ENCODE results near the gene ETFB.

Gene ETFB

GRCh38 chr19:51311351-51312257 is 54.6 kb downstream of the ETFB start, which contains the start of gene IGLON5:
Gene IGLON5, plus strand, starts transcription at chr19:51311644. Its CDS starts 204 bp downstream, at chr19:51311848.
- no peak for DNase-seq (ENCODE audit: low read depth in 1 of 2, low spot score in 1 of 2)
- no peak for TF ChIP-seq JUND (IDR thresholded peaks at IDR 0.05; ENCODE audit: low read depth)

GRCh38 chr19:51305479-51305878 is 60.7 kb downstream of the ETFB start:
- in situ Hi-C loops (cut with HindIII; ENCODE audit: low pct_unique_long_range_greater_than_20kb, low sequenced_read_pairs): no loop called here
- DNase-seq (ENCODE audit: low read depth in 1 of 2, low spot score in 1 of 2): no peak
- TF ChIP-seq JUND (IDR thresholded peaks at IDR 0.05; ENCODE audit: low read depth): no peak

More at GRCh38 chr19:51311351-51312257, 54.6 kb downstream of the ETFB start, which contains the start of gene IGLON5:
- in situ Hi-C loops (cut with HindIII; ENCODE audit: low pct_unique_long_range_greater_than_20kb, low sequenced_read_pairs): no loop called here

- in situ Hi-C loops (cut with HindIII; ENCODE audit: low pct_unique_long_range_greater_than_20kb, low sequenced_read_pairs): no loop called here
- no peak for DNase-seq (ENCODE audit: low read depth in 1 of 2, low spot score in 1 of 2)
- TF ChIP-seq JUND (IDR thresholded peaks at IDR 0.05; ENCODE audit: low read depth): no peak
Observed at GRCh38 chr19:51301266-51301665, 64.9 kb downstream of the ETFB start.

- DNase-seq (ENCODE audit: low read depth in 1 of 2, low spot score in 1 of 2): no peak
- in situ Hi-C loops (cut with HindIII; ENCODE audit: low pct_unique_long_range_greater_than_20kb, low sequenced_read_pairs): no loop called here
- TF ChIP-seq JUND (IDR thresholded peaks at IDR 0.05; ENCODE audit: low read depth): no peak
Observed at GRCh38 chr19:51297406-51297805, 68.8 kb downstream of the ETFB start.

- TF ChIP-seq JUND (IDR thresholded peaks at IDR 0.05; ENCODE audit: low read depth): no peak
- DNase-seq (ENCODE audit: low read depth in 1 of 2, low spot score in 1 of 2): no peak
- in situ Hi-C loops (cut with HindIII; ENCODE audit: low pct_unique_long_range_greater_than_20kb, low sequenced_read_pairs): no loop called here
Observed at GRCh38 chr19:51296336-51297093, 69.7 kb downstream of the ETFB start.

- in situ Hi-C loops (cut with HindIII; ENCODE audit: low pct_unique_long_range_greater_than_20kb, low sequenced_read_pairs): no loop called here
- TF ChIP-seq JUND (IDR thresholded peaks at IDR 0.05; ENCODE audit: low read depth): no peak
- no peak for DNase-seq (ENCODE audit: low read depth in 1 of 2, low spot score in 1 of 2)
Observed at GRCh38 chr19:51295382-51296126, 70.6 kb downstream of the ETFB start.
